OCI-LY7 (cell line): ENCODE measurements around the gene KAT2B. TPM values are rescaled to one million over a fixed set of nuclear protein-coding genes. Genes with fewer than 3 reads are reported as not detected.

Experiments used
- BruUV-seq: library from RNA; stranded (reverse); fragments of 400-500 nt; replicated peaks from 2 replicates; lab custom pipeline; 2021; lab: Mats Ljungman, UMichigan
- CTCF ChIA-PET: fragments of 300-600 bp; sonication (Branson Sonifier 250); formaldehyde crosslinking; loops from one replicate; lab custom pipeline; 2022; ENCODE audit warnings: antibody characterized with exemption; ENCODE audit not compliant: unreplicated experiment; lab: Charles Lee
- POLR2A ChIA-PET: fragments of 300-600 bp; sonication (Branson Sonifier 250); formaldehyde crosslinking; loops from one replicate; lab custom pipeline; 2022; ENCODE audit warnings: antibody characterized with exemption; lab: Charles Lee
- DNase-seq: peaks from one replicate; pipeline ENCODE4 v3.0.0-alpha.2; 2015; ENCODE audit warnings: low spot score
- H2AFZ ChIP-seq: fragments of 200-600 bp; sonication (generic), shearing (Covaris generic); 2 replicates; pipeline ENCODE4 v1.6.1; 2014; ENCODE audit warnings: mild to moderate bottlenecking, antibody characterized with exemption, low read length, moderate library complexity
- H3K27ac ChIP-seq: fragments of 200-600 bp; sonication (generic); 2 replicates; pipeline ENCODE4 v1.5.1; 2014; ENCODE audit warnings: mixed run types, low read depth, mild to moderate bottlenecking, moderate library complexity, low read length, inconsistent platforms; ENCODE audit not compliant: poor library complexity, severe bottlenecking
- H3K36me3 ChIP-seq: fragments of 200-600 bp; sonication (generic); 2 replicates; pipeline ENCODE4 v1.6.1; 2014; ENCODE audit warnings: mild to moderate bottlenecking, antibody characterized with exemption, low read length, moderate library complexity, mixed read lengths; ENCODE audit not compliant: insufficient read depth
- H3K4me1 ChIP-seq: fragments of 200-600 bp; sonication (generic); 2 replicates; pipeline ENCODE4 v1.5.1; 2014; ENCODE audit warnings: mild to moderate bottlenecking, low read length; ENCODE audit not compliant: insufficient read depth, poor library complexity, severe bottlenecking
- H3K4me2 ChIP-seq: fragments of 200-600 bp; sonication (generic); 2 replicates; pipeline ENCODE4 v1.6.1; 2014; ENCODE audit warnings: mild to moderate bottlenecking, low read length
- H3K4me3 ChIP-seq: fragments of 200-600 bp; sonication (generic); 2 replicates; pipeline ENCODE4 v1.5.1; 2014; ENCODE audit warnings: mild to moderate bottlenecking, low read depth, low read length; ENCODE audit not compliant: poor library complexity, severe bottlenecking
- H3K79me2 ChIP-seq: fragments of 200-600 bp; sonication (generic); 2 replicates; pipeline ENCODE4 v1.6.1; 2016; ENCODE audit warnings: low read depth, mild to moderate bottlenecking, low read length, moderate library complexity, mixed read lengths; ENCODE audit not compliant: insufficient read depth
- H3K9me2 ChIP-seq: fragments of 200-600 bp; sonication (generic); 2 replicates; pipeline ENCODE4 v1.6.1; 2016; ENCODE audit warnings: mild to moderate bottlenecking, low read length, mixed read lengths; ENCODE audit not compliant: insufficient read depth
- H3K9me3 ChIP-seq: fragments of 200-600 bp; sonication (generic); 2 replicates; pipeline ENCODE4 v1.6.1; 2014; ENCODE audit warnings: mild to moderate bottlenecking, mixed run types, low read length, mixed read lengths
- H4K20me1 ChIP-seq: fragments of 200-600 bp; sonication (generic); 2 replicates; pipeline ENCODE4 v1.6.1; 2014; ENCODE audit warnings: mild to moderate bottlenecking, antibody characterized with exemption, low read length, moderate library complexity, mixed read lengths; ENCODE audit not compliant: insufficient read depth
- EZH2phosphoT487 ChIP-seq: fragments of 200-600 bp; sonication (generic); IDR thresholded peaks from 2 replicates; pipeline ENCODE4 v1.6.1; 2018; ENCODE audit warnings: low read depth, borderline replicate concordance, mild to moderate bottlenecking, mixed run types, antibody characterized with exemption, low read length, moderate library complexity, mixed read lengths
- intact Hi-C: fragments of 100-400 bp; cut with micrococcal nuclease; formaldehyde crosslinking; loops from one replicate; pipeline ENCODE4 v1.10.0; 2022; ENCODE audit not compliant: unreplicated experiment
- total RNA-seq, 2 experiments: library from RNA; depleted of rRNA in 1 of 2; stranded (reverse); fragments of >200 nt in 1 of 2; shearing (Covaris generic) in 1 of 2; gene quantifications; 2 replicates each; pipeline ENCODE4 v1.2.3, GENCODE V29; 2014 to 2022
- TF ChIP-seq, protein P1 (sequence below): fragments of 200-600 bp; sonication (generic); conservative IDR thresholded peaks from 2 replicates; pipeline ENCODE4 v1.5.1; 2014; ENCODE audit warnings: mild to moderate bottlenecking, antibody characterized with exemption, low read length, moderate library complexity, mixed read lengths

Gene KAT2B
- total RNA-seq, 2 experiments from 2014 or later = 24.2 to 32.9 TPM

DNA sequence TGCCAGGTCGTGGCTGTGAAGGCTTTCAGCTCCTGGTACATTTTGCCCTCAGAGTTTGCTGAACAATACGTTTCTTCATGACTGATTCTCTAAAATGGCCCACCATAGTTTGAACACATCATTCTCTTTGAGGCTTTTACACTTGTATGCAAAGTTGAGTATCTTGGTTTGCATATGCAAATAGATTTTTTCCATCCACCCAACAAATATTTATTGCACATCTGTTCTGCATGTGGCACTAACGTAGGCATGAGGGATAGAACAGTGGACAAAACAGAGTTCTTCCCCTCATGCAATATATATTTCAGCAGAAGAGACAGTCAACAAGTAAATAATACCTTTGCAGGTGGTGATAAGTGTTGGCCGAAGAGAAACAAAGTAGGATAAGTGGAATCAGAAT lies 55.2 kb downstream of the KAT2B start:
- Histone ChIP-seq H3K9me3 (peaks cover under 1% of the 10 kb centered on the region), H3K4me2 (no peak overlapping the region), H3K4me3 (no peak overlapping the region), H3K79me2 (no peaks in the 10 kb centered on the region), H3K27ac (no peak overlapping the region), H3K9me2 (no peaks in the 10 kb centered on the region), H2AFZ (no peak overlapping the region), H3K36me3 (peaks cover 35% of the 10 kb centered on the region), H3K4me1 (peaks cover 3% of the 10 kb centered on the region), H4K20me1 (0 out of 2 replicates have a peak, but pooled peaks cover 4% of the 10 kb centered on the region)
- intact Hi-C loops = no loop called here
- no TSS peak for BruUV-seq
- POLR2A ChIA-PET = no interaction called here
- CTCF ChIA-PET = no interaction called here
- no peak for DNase-seq
- TF ChIP-seq EZH2phosphoT487 = no peak

DNA sequence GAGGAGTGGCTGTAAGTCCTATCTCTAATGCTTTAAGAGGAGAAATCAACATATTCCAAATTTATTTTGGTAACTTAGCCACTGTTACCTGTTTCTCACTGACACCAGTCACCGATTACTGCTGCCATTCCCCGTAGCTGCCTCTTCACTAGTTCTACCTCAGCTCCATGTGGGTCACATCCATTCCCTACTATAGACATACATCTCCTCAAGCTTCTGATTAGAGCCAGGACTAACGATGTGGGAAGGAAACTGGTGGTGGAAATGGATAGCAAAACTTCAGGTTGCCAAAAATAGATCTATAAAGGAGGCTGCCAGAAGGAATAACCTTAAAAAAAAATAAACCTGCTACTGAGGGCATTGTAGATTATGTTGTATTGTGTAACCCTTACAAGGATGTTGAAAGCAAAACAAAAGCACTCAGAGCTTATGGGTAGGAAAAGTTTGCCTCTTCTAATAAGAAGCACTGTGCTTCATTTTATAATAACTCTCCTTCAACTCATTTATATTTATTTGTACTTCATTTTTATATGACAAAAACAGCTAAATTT lies 56.0 kb downstream of the KAT2B start:
- Histone ChIP-seq H2AFZ (no peak overlapping the region), H3K36me3 (peaks cover 40% of the 10 kb centered on the region), H3K27ac (no peak overlapping the region), H3K79me2 (no peaks in the 10 kb centered on the region), H4K20me1 (0 out of 2 replicates have a peak, but pooled peaks cover 4% of the 10 kb centered on the region), H3K9me2 (no peaks in the 10 kb centered on the region), H3K4me2 (no peak overlapping the region), H3K4me3 (no peak overlapping the region), H3K9me3 (no peaks in the 10 kb centered on the region), H3K4me1 (peaks cover 3% of the 10 kb centered on the region)
- TF ChIP-seq, protein P1, sequence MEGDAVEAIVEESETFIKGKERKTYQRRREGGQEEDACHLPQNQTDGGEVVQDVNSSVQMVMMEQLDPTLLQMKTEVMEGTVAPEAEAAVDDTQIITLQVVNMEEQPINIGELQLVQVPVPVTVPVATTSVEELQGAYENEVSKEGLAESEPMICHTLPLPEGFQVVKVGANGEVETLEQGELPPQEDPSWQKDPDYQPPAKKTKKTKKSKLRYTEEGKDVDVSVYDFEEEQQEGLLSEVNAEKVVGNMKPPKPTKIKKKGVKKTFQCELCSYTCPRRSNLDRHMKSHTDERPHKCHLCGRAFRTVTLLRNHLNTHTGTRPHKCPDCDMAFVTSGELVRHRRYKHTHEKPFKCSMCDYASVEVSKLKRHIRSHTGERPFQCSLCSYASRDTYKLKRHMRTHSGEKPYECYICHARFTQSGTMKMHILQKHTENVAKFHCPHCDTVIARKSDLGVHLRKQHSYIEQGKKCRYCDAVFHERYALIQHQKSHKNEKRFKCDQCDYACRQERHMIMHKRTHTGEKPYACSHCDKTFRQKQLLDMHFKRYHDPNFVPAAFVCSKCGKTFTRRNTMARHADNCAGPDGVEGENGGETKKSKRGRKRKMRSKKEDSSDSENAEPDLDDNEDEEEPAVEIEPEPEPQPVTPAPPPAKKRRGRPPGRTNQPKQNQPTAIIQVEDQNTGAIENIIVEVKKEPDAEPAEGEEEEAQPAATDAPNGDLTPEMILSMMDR = no peak
- no peak for TF ChIP-seq EZH2phosphoT487
- no TSS peak for BruUV-seq
- DNase-seq = no peak
- intact Hi-C loops = no loop called here
- ChIA-PET POLR2A (interaction anchor here (0.6 to 1.1 kb wide), 3 partner anchors 19 to 152 kb away, joined by 3 to 4 read pairs (median 3); no protein-coding TSS in a partner anchor), CTCF (no interaction called here)

DNA sequence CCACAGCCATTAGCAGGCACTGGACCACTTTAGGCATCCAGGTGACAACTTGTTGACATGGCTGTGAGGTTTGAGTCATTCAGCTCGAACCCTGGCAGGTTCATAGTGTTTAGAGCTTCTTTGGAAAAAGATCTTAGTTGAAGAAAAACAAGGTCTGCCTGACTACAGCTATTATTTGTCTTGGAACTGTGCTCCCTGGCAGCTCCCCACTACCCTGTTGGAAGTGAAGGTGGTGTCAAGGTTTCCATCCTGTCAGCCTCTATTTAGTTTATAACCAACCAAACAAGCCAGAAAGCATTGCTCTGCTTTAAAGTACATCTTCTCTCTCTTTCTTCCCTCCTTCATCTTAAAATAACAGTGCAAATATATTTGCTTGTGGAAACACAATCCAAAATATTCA lies 56.8 kb downstream of the KAT2B start:
- intact Hi-C loops = no loop called here
- no peak overlapping the region for H3K27ac ChIP-seq

More for the DNA sequence above, 56.8 kb downstream of the KAT2B start:
- no TSS peak for BruUV-seq
- Histone ChIP-seq H3K4me2 (no peak overlapping the region), H3K36me3 (peaks cover 44% of the 10 kb centered on the region), H3K4me1 (peaks cover 3% of the 10 kb centered on the region), H3K4me3 (no peak overlapping the region), H2AFZ (no peak overlapping the region), H3K9me2 (no peaks in the 10 kb centered on the region), H3K79me2 (no peaks in the 10 kb centered on the region), H4K20me1 (0 out of 2 replicates have a peak, but pooled peaks cover 4% of the 10 kb centered on the region), H3K9me3 (no peaks in the 10 kb centered on the region)
- TF ChIP-seq, protein P1 = no peak
- no peak for TF ChIP-seq EZH2phosphoT487
- ChIA-PET CTCF (interaction anchor here (0.7 kb wide), 1 partner anchor 14 kb away, joined by 3 read pairs; no protein-coding TSS in a partner anchor), POLR2A (interaction anchor here (0.6 to 1.1 kb wide), 2 partner anchors 20 to 153 kb away, joined by 3 read pairs; no protein-coding TSS in a partner anchor)
- DNase-seq = no peak
